ENCODE results near the gene CD22.

The CD22 gene

GRCh38 chr19:35313587-35313986 lies 15.4 kb upstream of the CD22 start:
- no peak for DNase-seq

GRCh38 chr19:35314031-35314430 lies 15.0 kb upstream of the CD22 start:
- DNase-seq: no peak

DNA sequence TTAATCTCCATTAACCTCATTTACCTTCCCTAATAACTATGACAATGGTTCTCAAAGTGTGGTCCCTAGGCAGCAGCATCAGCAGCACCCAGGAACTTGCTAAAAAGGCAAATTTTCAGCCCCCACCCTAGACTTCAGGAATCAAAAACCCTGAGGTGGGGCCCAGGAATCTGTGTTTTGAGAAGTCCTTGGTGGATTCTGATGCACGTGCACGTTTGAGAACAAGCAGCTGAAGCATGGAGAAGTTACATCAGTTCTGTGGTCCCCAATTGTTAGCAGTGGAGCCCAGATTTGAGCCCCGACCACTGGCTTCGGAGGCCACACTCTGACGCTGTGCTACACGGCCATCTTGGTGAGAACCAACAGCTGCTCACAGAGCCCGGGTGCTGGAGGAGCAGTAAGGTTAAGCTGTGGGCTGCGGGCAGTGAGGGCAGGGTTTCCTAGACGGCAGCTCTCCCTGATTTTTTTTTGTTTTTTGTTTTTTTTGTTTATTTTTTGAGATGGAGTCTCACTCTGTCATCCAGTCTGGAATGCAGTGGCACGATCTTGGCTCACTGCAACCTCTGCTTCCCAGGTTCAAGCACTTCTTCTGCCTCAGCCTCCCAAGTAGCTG lies 14.0 kb upstream of the CD22 start:
- no peak for DNase-seq

DNA sequence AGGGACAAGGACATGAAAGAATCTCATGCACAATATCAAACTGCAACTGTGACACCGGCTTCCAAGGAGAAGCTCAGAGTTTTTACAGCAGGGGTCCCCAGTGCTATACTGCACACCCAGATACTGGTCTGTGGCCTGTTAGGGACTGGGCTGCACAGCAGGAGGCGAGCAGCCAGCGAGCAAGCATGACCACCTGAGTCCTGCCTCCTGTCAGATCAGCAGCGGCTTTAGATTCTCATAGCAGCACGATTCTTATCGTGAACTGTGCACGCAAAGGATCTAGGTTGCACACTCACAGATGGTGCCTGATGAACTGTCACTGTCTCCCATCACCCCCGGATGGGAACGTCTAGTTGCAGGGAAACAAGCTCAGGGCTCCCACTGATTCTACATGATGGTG lies 13.1 kb upstream of the CD22 start:
- DNase-seq: no peak

DNA sequence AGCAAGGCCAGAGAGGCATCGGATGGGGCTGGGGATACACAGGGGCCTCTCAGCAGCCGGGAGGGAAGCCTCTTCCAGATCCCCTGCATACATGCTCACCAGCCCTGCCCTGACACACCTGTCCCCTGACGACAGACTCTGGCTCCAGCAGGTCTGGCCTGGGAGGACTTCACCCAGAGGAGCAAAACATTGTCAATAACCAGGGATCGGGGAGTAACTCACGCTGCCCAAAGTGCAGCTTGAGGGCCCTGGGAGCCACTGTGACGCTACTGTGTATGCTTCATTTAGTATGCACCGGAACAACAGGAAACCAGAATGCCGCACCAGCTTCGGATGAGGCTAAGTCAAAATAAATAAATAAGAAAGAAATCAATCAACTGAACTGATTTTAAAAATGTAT lies 12.4 kb upstream of the CD22 start:
- DNase-seq: no peak

DNA sequence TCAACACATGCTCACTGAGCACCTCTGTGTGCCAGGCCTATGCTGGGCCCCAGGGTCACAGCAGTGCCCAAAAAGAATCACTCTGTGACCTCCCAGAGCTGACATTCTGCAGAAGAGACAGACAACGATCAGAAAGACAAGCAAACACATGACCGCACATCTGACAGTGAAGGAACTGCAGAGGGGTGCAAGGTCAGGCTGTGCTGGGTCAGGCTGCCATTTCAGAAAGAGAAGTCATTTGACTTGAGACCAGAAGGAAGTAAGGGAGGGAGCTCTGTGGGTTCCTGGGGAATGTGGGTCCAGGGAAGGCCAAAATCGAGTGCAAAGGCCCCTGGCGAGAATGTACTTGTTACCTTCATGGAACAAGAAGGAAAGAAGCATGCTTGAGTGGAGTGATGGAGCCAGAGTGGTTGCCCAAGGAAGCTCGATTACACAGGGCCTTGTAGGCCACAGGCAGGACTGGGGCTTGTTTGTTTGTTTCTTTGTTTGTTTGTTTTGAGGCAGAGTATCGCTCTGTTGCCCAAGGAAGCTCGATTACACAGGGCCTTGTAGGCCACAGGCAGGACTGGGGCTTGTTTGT lies 11.4 kb upstream of the CD22 start:
- peak in 1 of 56 donors; percentile 12 for DNase-seq

GRCh38 chr19:35318679-35319448 lies 10.1 kb upstream of the CD22 start:
- peak in 53 of 56 donors; percentile 13 to 95 (median 69) for DNase-seq

DNA sequence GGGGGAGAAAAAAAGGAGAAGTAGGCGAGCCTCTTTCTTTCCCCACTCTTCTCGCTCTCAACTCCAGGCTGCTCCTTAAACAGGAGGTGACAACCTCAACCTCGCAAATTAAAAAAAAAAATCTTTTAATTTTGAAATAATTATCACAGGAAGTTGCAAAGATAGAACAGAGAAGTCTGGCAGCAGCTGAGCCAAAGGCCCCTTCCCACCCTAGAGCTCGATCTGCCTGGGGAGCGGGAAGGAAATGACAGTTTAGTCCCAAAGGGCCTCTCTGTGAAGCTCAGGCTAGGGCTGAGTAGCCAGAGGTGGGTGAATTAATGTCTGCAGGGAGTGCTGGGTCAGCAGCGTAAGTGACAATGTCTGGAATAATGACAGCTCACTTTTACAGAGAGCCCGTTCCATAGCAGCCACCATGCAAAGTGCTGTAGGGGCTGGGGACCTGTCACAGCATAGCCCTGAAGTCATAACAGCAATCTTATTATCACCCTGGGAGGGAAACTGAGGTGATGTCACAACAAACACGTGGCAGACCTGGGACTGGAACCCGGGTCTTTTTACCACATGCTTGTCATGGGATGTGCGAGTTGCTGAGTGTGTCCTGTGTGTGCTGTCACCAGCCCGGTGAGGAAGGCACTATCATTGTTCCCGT lies 8.8 kb upstream of the CD22 start:
- peak in 1 of 56 donors; percentile 30 for DNase-seq

- DNase-seq: no peak
Measured at GRCh38 chr19:35321291-35321690, 7.7 kb upstream of the CD22 start.

- DNase-seq: no peak
Measured at GRCh38 chr19:35322014-35322413, 7.0 kb upstream of the CD22 start.

- no peak for DNase-seq
Measured at GRCh38 chr19:35327642-35328041, 1.3 kb upstream of the CD22 start.

GRCh38 chr19:35329323-35329722 lies 336 bp downstream of the CD22 start:
- no peak for DNase-seq

DNA sequence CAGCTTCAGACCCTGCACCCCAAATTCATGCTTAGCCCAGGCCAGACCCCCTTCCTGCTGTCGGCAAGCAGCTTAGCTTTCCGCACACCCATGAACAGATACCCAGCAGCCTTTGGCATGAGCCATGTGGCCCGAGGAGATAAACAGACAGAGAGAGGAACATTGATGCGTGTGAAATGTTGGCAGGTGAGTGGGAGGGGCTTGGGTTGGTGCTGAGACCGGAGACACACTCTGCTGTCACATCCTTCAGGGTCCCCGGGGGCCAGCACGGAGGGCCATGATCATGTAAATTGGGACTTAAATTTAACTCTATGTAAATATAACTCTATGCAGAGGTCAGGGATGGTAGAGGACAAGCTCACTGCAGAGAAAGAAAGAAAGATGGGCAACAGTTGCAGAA lies 1.5 kb downstream of the CD22 start:
- no peak for DNase-seq

DNA sequence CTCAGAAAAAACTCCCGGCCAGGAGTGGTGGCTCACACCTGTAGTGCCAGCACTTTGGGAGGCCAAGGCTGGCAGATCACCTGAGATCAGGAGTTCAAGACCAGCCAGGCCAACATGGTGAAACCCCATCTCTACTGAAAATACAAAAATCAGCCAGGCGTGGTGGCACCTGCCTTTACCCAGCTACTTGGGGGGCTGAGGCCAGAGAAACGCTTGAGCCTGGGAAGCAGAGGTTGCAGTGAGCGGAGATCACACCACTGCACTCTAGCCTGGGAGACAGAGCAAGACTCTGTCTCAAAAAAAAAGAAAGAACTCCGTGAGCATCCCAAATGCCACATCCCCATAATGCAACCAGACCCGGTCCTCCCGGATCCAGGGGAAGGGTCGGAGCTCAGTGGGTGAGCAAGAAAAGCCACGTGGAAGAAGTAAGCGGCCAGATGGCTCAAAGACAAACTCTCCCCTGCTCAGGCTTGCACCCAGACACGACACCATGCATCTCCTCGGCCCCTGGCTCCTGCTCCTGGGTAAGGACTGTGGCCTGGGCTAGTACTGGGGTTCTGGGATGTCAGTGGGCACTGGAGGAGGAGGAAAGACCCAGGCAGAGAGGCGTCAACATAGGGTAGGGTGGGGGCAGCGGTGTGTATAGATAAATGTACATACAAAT lies 2.7 kb downstream of the CD22 start:
- DNase-seq: no peak

DNA sequence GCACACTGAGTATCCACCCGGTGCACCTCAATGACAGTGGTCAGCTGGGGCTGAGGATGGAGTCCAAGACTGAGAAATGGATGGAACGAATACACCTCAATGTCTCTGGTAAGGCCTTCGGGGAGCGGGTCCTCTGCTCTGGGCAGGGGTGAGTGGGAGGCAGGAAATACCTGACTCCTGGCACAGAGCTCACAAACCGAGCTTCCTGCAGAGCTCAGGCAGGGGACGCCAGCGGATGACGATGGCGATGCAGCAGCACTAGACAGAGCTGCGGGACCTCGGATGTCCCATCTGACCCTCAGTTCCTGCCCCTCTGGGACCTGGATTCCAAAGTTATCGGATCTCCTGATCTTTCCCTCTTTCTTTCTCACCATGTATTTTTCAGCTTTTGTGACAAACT lies 3.8 kb downstream of the CD22 start:
- DNase-seq: no peak

GRCh38 chr19:35334144-35334753 lies 5.3 kb downstream of the CD22 start:
- DNase-seq: no peak

GRCh38 chr19:35336166-35336955 lies 7.4 kb downstream of the CD22 start:
- no peak for DNase-seq

GRCh38 chr19:35337097-35337983 lies 8.4 kb downstream of the CD22 start:
- DNase-seq: no peak

- DNase-seq: no peak
Measured at GRCh38 chr19:35337984-35338296, 9.0 kb downstream of the CD22 start.

DNA sequence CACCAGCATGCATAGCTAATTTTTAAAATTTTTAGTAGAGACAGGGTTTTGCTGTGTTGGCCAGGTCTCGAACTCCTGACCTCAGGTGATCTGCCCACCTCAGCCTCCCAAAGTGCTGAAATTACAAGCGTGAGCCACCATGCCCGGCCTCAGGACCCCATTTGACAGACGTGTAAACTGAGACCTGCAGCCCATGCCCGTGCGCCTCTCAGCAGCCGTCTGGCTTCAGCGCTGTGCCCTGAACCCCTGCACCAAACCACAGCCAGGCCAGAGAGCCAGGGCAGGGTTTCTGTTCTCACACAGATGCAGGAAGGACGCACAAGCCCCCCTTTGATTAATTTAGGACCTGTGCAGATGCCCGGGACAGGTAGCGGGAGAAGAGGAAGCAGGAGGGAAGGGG lies 11.4 kb downstream of the CD22 start:
- DNase-seq: no peak
